ENCODE measurements around the gene IFITM5. TPM values are rescaled to one million over a fixed set of nuclear protein-coding genes. Genes with fewer than 3 reads are reported as not detected.
"Not testable (repeated sequence)": the region's sequence is repeated elsewhere in the genome, so short reads cannot be mapped to it uniquely, and the experiment has no call there.

IFITM5 gene
- total RNA-seq, 1 donor from 2014 or later, result not detected

DNA sequence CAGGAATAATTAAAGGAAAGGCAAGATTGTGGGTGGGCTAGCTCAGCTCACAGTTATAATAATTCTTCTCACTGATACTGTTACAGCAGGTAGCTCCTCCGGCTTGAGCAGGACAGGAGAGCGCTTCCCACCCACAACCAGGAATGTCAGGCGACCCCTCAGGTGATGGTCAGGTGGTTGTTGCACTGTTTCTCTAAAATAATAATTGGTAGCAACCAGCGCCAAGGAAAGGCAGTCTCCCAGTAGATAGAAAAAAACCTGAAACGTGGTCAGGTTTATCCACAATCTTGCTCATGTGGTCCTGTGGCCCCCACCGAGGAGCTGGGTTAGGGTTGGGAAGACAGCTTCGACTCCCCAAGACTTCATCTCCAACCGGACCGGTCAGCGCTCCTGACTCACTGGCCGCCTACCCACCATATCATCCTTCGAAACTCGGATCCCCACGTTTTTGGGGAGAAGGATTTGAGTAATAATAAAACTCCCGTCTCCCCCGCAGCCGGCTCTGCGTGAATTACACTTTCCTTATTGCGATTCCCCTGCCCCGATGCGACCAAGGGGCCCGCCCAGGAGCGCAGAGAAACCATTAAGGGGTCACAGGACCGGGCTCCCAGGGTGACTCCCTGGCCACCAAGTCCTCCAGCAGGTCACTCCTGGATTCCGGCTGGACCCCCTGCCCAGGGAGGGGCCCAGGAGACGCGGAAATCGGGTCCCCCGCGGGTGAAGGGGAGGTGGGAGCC lies 18.5 kb upstream of the IFITM5 start:
- peak overlapping the region; percentile 33 for H3K4me3 Mint-ChIP-seq (ENCODE audit: unreplicated experiment)
- not testable (repeated sequence) for H3K36me3 Mint-ChIP-seq (ENCODE audit: low read depth); H3K9me3 Mint-ChIP-seq (ENCODE audit: low read depth); H3K27ac Mint-ChIP-seq (ENCODE audit: unreplicated experiment)
- H3K27me3 Mint-ChIP-seq (ENCODE audit: low read depth), result peaks cover 13% of the 10 kb centered on the region
- H3K4me1 Mint-ChIP-seq (ENCODE audit: low read depth), result peaks cover 18% of the 10 kb centered on the region
- peak; percentile 5 for DNase-seq (ENCODE audit: low spot score)

DNA sequence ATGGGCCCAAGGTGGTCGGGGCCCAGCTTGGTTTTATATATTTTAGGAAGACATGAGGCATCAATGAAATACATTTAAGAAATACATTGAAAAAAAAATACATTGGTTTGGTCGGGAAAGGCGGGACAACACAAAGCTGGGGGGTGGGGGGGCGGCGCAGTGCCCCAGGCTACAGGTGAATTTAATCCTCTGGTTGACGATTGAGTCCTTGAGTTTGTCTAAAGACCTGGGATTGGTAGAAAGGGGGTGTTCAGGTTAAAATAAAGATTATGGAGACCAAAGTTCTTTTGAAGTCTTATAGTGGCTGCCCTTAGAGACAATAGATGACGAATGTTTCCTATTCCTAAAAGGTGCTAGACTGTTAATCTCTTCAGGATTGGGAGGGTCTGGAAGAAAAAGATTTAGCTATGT lies 17.6 kb upstream of the IFITM5 start:
- H3K4me1 Mint-ChIP-seq (ENCODE audit: low read depth), result peaks cover 18% of the 10 kb centered on the region

DNA sequence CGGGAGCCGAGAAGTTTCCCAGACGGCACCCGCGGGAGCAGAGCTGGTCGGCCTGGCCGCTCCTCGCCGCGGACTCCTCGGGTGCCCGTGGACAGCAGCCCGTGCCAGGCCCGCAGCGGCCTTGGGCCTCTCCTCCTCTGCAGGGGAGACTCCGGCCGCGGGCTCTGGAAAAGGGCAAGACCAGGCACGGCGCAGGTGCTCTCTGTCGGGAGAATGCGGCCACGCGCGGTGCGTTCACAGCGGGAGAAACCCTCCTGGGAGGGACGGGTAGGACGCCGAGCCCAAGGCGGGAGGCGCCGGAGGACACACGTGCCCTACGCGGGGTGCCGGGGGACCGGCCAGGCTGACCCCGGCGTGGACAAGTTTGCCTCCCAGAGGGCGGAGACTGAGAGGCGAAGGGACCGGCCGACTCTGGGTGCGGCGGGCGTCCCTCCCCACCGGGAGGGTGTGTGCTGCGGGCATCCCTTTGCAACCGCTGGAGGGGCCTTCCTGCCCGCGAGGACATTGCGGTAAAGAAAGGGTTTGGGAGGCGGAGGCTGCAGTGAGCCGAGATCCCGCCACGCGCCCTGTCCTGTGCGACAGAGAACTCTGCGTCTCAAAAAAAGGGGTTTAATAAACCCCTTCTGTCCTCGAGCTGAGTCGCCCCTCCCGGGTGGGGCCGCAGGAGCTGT lies 16.8 kb upstream of the IFITM5 start:
- TF ChIP-seq, protein P1, sequence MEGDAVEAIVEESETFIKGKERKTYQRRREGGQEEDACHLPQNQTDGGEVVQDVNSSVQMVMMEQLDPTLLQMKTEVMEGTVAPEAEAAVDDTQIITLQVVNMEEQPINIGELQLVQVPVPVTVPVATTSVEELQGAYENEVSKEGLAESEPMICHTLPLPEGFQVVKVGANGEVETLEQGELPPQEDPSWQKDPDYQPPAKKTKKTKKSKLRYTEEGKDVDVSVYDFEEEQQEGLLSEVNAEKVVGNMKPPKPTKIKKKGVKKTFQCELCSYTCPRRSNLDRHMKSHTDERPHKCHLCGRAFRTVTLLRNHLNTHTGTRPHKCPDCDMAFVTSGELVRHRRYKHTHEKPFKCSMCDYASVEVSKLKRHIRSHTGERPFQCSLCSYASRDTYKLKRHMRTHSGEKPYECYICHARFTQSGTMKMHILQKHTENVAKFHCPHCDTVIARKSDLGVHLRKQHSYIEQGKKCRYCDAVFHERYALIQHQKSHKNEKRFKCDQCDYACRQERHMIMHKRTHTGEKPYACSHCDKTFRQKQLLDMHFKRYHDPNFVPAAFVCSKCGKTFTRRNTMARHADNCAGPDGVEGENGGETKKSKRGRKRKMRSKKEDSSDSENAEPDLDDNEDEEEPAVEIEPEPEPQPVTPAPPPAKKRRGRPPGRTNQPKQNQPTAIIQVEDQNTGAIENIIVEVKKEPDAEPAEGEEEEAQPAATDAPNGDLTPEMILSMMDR (IDR thresholded peaks at IDR 0.05), result no peak
- DNase-seq (ENCODE audit: low spot score), result peak; percentile 88
- Mint-ChIP-seq H3K4me1 (ENCODE audit: low read depth) (peaks cover 18% of the 10 kb centered on the region), H3K36me3 (ENCODE audit: low read depth) (no peaks in the 10 kb centered on the region), H3K27me3 (ENCODE audit: low read depth) (peaks cover 13% of the 10 kb centered on the region), H3K4me3 (ENCODE audit: unreplicated experiment) (no peak overlapping the region), H3K27ac (ENCODE audit: unreplicated experiment) (no peak overlapping the region), H3K9me3 (ENCODE audit: low read depth) (no peaks in the 10 kb centered on the region)

More for the DNA sequence above, 17.6 kb upstream of the IFITM5 start:
- no peaks in the 10 kb centered on the region for H3K36me3 Mint-ChIP-seq (ENCODE audit: low read depth)
- H3K9me3 Mint-ChIP-seq (ENCODE audit: low read depth), result no peaks in the 10 kb centered on the region
- no peak overlapping the region for H3K27ac Mint-ChIP-seq (ENCODE audit: unreplicated experiment)
- H3K27me3 Mint-ChIP-seq (ENCODE audit: low read depth), result peaks cover 13% of the 10 kb centered on the region
- no peak for DNase-seq (ENCODE audit: low spot score)
- H3K4me3 Mint-ChIP-seq (ENCODE audit: unreplicated experiment), result no peak overlapping the region
- TF ChIP-seq, protein P1 (IDR thresholded peaks at IDR 0.05), result no peak

DNA sequence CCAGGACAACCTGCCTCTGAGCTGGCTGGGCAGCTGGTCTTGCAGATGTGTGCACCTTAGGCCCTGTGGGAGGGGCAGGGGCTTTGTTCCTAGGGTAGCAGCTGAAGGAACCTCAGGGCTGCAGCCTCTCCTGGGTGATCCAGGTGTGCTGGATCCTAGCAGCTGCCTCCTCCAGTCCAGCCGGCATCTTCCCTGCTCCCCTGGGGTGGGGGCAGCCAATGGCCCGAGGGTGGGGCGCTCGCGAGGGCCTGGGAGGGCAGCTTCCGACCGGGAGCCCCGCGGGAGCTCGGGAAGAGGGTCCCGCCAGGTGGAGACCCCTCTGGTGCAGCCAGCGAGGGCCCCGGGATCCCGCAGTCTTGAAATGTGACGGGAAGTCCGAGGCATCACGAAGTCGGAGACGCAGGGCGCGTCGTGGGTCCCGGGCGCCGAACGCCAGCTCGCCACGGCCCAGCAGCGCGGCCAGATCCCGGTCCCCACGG lies 16.2 kb upstream of the IFITM5 start:
- Mint-ChIP-seq H3K36me3 (ENCODE audit: low read depth) (no peaks in the 10 kb centered on the region), H3K9me3 (ENCODE audit: low read depth) (no peaks in the 10 kb centered on the region), H3K4me3 (ENCODE audit: unreplicated experiment) (no peak overlapping the region), H3K27me3 (ENCODE audit: low read depth) (peaks cover 13% of the 10 kb centered on the region), H3K27ac (ENCODE audit: unreplicated experiment) (no peak overlapping the region), H3K4me1 (ENCODE audit: low read depth) (peaks cover 13% of the 10 kb centered on the region)
- peak; percentile 88 for DNase-seq (ENCODE audit: low spot score)
- TF ChIP-seq, protein P1 (IDR thresholded peaks at IDR 0.05), result no peak

DNA sequence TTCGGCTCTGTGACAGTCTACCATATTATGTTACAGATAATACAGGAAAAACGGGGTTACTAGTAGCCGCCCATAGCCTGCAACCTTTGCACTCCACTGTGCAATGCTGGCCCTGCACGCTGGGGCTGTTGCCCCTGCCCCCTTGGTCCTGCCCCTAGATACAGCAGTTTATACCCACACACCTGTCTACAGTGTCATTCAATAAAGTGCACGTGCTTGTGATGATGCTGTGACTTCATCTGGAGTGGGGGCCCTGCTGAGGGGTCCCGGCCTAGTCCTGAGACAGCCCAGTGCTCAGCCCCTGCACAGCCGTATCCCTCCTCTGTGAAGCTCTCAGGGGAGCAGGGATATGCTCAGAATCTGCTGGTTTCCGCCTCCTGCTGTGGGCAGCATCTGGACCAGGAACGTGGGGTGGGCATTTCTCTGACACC lies 15.7 kb upstream of the IFITM5 start:
- H3K4me3 Mint-ChIP-seq (ENCODE audit: unreplicated experiment), result no peak overlapping the region
- DNase-seq (ENCODE audit: low spot score), result no peak
- H3K27me3 Mint-ChIP-seq (ENCODE audit: low read depth), result peaks cover 13% of the 10 kb centered on the region
- H3K4me1 Mint-ChIP-seq (ENCODE audit: low read depth), result peaks cover 12% of the 10 kb centered on the region
- no peaks in the 10 kb centered on the region for H3K36me3 Mint-ChIP-seq (ENCODE audit: low read depth)
- TF ChIP-seq, protein P1 (IDR thresholded peaks at IDR 0.05), result no peak
- H3K27ac Mint-ChIP-seq (ENCODE audit: unreplicated experiment), result no peak overlapping the region
- H3K9me3 Mint-ChIP-seq (ENCODE audit: low read depth), result no peaks in the 10 kb centered on the region

DNA sequence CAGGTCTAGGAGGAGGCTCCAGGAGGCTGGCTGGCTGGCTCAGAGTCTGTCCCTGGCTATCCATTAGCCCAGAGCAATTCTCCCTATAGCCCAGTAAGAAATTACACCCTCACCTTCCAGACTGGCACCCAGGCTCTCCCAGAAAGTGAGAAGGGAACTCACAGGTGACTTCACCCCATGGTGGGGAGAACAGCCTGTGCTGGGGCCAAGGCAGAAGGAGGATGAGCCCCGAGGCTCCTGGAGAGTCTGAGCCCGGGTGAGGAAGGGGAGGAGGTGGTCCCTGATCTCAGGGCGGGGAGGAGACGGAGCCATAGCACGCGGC lies 15.2 kb upstream of the IFITM5 start:
- not testable (repeated sequence) for H3K4me3 Mint-ChIP-seq (ENCODE audit: unreplicated experiment)

More for the DNA sequence above, 15.2 kb upstream of the IFITM5 start:
- not testable (repeated sequence) for H3K36me3 Mint-ChIP-seq (ENCODE audit: low read depth); H3K9me3 Mint-ChIP-seq (ENCODE audit: low read depth); H3K27ac Mint-ChIP-seq (ENCODE audit: unreplicated experiment); DNase-seq (ENCODE audit: low spot score)
- Mint-ChIP-seq H3K27me3 (ENCODE audit: low read depth) (peaks cover 13% of the 10 kb centered on the region), H3K4me1 (ENCODE audit: low read depth) (peaks cover 17% of the 10 kb centered on the region)

Measured in chondrocyte (in vitro differentiated cells).